Anterior cingulate cortex (tissue), 58 donors: ENCODE results near the gene BRD3OS.
"Not testable (repeated sequence)": the region's sequence is repeated elsewhere in the genome, so short reads cannot be mapped to it uniquely, and the experiment has no call there.

Experiments used
- DNase-seq, 58 donors: peaks; one replicate each; lab custom pipeline; 2025; lab: John Stamatoyannopoulos, UW

BRD3OS gene

GRCh38 chr9:134072683-134073082, 47.4 kb downstream of the BRD3OS start:
- not testable (repeated sequence) for DNase-seq

GRCh38 chr9:134073500-134073899, 48.2 kb downstream of the BRD3OS start:
- DNase-seq = no peak

DNA sequence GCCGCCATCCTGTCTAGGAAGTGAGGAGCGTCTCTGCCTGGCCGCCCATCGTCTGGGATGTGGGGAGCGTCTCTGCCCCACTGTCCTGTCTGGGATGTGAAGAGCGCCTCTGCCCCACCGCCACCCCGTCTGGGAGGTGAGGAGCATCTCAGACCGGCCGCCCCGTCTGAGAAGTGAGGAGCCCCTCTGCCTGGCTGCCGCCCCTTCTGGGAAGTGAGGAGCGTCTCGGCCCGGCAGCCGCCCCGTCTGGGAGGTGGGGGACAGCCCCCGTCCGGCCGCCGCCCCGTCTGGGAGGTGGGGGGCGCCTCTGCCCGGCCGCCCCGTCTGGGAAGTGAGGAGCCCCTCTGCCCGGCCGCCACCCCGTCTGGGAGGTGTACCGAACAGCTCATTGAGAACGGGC, 50.4 kb downstream of the BRD3OS start:
- DNase-seq = not testable (repeated sequence)

DNA sequence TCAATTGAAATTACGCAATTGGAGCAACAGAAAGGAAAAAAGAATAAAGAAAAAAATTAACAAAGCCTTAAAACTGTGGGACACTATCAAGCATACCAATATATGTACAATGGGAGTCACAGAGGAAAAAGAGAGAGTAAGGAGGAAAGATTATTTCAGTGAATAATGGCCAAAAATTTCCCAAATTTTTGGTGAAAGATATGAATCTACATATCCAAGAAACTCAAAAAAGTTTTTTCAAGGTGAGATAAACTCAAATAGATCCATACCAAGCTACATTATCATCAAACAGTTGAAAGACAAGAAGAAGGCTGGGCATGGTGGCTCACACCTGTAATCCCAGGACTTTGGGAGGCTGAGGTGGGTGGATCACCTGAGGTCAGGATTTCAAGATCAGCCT, 51.4 kb downstream of the BRD3OS start:
- DNase-seq = no peak
